Nephron (organoid): ENCODE measurements around the gene LTB4R2.

ENCODE experiments used
- H3K27ac Mint-ChIP-seq, 3 experiments: 2 replicates each; pipeline ENCODE4 v1.8.0; 2020; ENCODE audit warnings: mixed read lengths in 3 of 3, mild to moderate bottlenecking in 2 of 3, moderate library complexity in 1 of 3
- H3K27me3 Mint-ChIP-seq: 2 replicates; pipeline ENCODE4 v1.8.0; 2021; ENCODE audit warnings: low read depth, mild to moderate bottlenecking, moderate library complexity, mixed read lengths
- H3K36me3 Mint-ChIP-seq: 2 replicates; pipeline ENCODE4 v1.8.0; 2020; ENCODE audit warnings: low read depth, mixed read lengths
- H3K4me1 Mint-ChIP-seq: 2 replicates; pipeline ENCODE4 v1.8.0; 2020; ENCODE audit warnings: mixed read lengths
- H3K4me3 Mint-ChIP-seq, 3 experiments: 2 replicates each; pipeline ENCODE4 v1.8.0; 2020; ENCODE audit warnings: mild to moderate bottlenecking in 3 of 3, mixed read lengths in 3 of 3, moderate library complexity in 2 of 3
- H3K9me3 Mint-ChIP-seq: 2 replicates; pipeline ENCODE4 v1.8.0; 2020; ENCODE audit warnings: mixed read lengths
- CTCF ChIP-seq, 3 experiments: fragments of 200-600 bp; sonication (generic); IDR thresholded peaks; one replicate each; pipeline ENCODE4 v1.5.0; 2021; ENCODE audit warnings: antibody characterized with exemption in 3 of 3; ENCODE audit not compliant: unreplicated experiment in 3 of 3

Gene LTB4R2

GRCh38 chr14:24356208-24356607 is 46.3 kb downstream of the LTB4R2 start:
- H3K36me3 Mint-ChIP-seq = no peaks in the 10 kb centered on the region
- peaks cover 34% of the 10 kb centered on the region for H3K27me3 Mint-ChIP-seq
- H3K4me3 Mint-ChIP-seq = no peak overlapping the region
- TF ChIP-seq CTCF (IDR thresholded peaks at IDR 0.05; ENCODE audit: unreplicated experiment in 3 of 3) = no peak
- no peak overlapping the region for H3K27ac Mint-ChIP-seq
- H3K4me1 Mint-ChIP-seq = no peaks in the 10 kb centered on the region
- no peaks in the 10 kb centered on the region for H3K9me3 Mint-ChIP-seq

- no peak overlapping the region for H3K4me3 Mint-ChIP-seq
- no peak for TF ChIP-seq CTCF (IDR thresholded peaks at IDR 0.05; ENCODE audit: unreplicated experiment in 3 of 3)
- peaks cover 21% of the 10 kb centered on the region for H3K27me3 Mint-ChIP-seq
- no peak overlapping the region for H3K27ac Mint-ChIP-seq
- H3K4me1 Mint-ChIP-seq = peaks cover 5% of the 10 kb centered on the region
- no peaks in the 10 kb centered on the region for H3K9me3 Mint-ChIP-seq
- H3K36me3 Mint-ChIP-seq = no peaks in the 10 kb centered on the region
These were observed 50.3 kb downstream of the LTB4R2 start for GRCh38 chr14:24360281-24360680.

DNA sequence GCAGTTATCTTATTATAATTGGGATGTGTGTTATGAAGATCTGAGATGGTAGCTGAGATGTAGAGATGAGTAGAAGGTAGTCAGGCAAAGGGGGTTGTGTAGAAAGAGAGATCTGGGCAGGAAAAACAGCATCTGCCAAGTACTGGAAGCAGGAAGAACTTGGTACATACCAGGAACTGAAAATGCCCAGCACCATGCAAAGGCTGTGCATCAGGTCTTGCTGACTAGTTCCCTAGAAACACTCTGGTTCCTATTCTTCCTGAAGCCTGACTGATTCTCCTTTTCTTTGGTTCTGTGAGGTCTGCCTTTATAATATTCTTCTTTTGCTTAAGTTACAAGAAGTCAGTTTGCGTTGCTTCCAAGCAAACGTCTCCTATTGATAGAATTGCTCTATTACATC is 51.4 kb downstream of the LTB4R2 start:
- no peaks in the 10 kb centered on the region for H3K36me3 Mint-ChIP-seq
- no peak overlapping the region for H3K27ac Mint-ChIP-seq
- H3K27me3 Mint-ChIP-seq = peaks cover 21% of the 10 kb centered on the region
- no peak overlapping the region for H3K4me3 Mint-ChIP-seq
- no peak for TF ChIP-seq CTCF (IDR thresholded peaks at IDR 0.05; ENCODE audit: unreplicated experiment in 3 of 3)
- peaks cover 14% of the 10 kb centered on the region for H3K4me1 Mint-ChIP-seq
- no peaks in the 10 kb centered on the region for H3K9me3 Mint-ChIP-seq
